HPDE6-E6E7 (cell line): ENCODE measurements around the gene NAPA.

Experiments
- DNase-seq: peaks from one replicate; pipeline ENCODE4 v3.0.0; 2011; ENCODE audit warnings: missing footprints; ENCODE audit errors: extremely low spot score

The NAPA gene

DNA sequence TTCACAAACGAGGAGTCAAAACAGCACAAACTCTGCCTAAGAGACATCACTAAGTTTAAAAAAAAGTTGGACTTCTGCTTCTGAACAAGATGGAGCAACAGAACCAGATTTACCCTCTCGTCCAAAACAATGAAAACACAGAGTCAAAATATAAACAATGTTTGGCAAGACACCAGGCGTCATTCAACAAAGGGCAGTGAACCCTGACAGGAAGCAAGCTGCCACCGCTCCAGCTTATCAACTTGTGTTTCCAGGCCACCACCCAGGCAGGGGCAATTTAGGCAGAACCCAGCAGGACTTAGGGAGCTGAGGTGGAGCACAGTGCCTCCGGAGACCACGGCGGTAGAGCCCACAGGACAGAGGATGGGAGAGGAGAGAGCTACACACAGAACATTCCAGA lies 8.6 kb upstream of the NAPA start:
- DNase-seq, result no peak

DNA sequence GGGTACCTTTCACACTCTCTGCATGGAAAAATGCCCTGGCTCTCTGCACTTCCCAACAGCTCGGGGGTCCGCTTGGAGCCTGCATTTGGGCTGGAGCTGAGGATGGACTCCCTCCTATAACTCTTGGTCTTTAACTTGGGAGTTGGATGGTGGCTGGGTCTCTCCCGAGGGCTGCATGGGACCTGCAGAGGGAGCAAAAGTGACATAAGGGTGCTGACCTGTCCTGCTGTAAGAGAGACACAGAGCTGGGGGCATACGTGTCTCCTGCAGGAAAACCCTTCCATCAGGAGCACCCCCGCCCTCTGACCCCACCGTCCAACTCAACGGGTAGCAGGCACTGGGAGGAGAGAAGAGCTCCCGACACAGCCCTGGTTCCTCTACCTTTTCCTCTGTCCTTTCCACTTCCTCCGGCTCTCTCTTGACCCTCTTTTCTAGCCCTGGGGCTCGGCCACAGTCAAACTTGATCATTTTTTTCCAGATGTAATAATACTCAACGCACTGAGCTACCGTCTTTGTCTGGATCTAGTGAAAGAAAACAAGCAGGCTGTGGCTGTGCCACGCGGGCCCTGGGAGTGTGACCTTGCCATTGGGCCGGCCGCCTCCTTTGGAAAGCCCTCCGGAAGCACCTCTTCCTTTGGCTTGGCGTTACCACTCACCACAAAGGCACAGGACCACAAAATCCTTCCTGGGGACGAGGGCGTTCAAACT lies 6.8 kb upstream of the NAPA start:
- no peak for DNase-seq

DNA sequence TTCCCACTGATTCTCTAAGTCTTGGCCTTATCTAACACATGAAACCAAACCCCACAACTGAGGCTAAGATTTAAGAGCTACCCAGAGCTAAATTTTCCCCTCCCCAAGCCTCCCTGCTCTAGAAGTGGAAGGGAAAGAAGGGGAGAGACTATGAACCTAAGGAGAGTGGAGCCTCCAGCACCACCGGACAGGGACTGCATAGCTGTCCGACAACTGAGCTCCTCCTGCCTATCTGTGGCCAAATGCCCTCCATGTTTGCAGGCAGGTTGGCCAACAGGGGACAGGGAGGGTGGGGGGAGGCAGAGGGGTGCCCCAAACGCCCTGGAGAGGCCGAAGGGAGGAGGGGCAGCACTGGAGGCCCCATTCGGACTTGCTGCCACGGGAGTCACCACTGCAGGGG lies 6.0 kb upstream of the NAPA start:
- DNase-seq, result no peak

DNA sequence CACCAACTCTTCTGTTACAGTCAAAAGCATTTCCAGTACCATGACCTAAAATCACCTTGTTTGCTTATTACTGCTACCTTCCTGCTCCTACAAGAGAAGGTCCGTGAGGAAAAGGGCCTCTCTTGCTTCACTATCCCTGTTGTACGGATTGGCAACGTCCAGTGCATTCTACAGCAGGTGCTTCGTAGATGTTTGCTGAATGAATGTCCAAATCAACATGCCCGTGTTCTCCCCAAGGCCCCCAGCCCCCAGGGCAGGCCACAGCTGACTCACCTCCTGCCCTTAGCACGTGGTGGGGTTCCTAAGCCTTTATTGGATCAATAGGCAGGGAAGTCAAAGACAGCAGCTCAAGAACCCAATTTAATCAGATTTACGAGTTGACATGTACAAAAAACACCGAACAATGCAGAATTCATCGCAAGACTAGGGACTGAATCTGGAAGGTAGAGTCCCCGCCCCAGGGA lies 5.5 kb upstream of the NAPA start:
- DNase-seq, result no peak

DNA sequence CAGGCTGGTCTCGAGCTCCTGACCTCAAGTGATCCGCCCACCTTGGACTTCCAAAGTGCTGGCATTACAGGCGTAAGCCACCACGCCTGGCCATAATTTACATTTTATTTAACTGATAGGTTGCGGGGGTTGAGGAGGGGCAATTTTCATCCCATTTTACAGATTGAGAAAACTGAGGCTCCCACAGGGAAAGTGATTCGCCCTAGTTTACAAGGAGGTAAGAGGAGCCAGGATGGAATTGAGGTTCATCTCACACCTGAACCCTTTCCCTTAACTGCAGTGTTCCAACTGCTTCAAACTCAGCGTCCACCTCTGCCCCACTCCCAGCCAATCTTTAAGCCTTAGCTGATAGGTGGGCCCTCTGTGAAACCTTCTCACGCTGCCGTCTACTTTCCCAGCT lies 4.0 kb upstream of the NAPA start:
- no peak for DNase-seq

DNA sequence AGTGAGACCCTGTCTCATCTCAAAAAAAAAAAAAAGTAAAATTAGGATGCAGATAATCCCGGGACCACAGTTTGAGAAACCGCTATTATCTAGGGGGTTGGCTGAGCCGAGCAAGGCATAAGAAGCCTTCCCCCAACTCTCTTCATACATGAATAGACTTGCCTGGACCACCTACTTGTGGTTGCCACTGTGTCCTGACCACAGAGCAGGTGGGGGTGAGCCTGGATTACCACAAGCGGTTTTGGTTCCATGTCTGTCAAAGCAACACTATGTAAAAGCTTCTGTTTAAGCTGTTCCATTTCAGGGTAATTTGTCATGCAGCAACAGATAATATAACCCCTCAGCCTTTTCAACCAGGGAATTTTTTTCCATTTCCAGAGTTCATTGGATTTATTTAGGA lies 3.3 kb upstream of the NAPA start:
- no peak for DNase-seq

DNA sequence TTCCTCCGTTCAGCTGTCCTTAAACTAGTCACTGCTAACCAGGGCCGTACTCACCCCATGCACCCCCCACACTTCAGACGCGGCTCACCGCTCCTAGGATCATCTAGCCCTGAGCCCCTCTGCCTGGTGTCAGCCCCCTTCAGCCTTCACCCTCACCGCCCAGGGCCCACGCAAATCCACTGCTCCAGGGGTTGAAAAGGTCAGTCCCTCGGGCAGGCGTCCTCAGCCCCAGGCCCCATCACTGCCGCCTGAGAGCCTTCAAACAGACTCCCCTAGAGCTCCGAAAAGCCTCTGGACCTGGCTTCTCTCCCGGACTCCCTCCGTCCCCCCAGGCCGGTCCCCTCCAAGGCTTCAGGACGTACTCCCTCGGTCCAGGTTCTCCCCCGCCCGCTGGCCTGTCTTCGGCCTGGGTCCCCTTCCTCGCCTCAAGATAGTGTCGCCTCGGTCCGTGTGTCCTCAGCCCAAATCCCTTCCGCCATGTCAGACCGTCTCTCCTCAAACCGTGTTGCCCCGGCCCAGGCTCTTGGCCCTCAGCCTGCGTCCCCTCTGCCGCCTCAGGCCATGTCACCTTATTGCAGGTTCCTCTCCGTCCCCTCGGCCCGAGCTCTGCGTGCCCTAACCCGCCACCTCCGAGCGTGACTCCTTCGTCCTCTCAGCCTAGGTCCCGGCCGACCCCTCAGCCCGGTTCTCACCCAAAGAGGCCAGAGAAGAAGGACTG lies 553 bp downstream of the NAPA start:
- DNase-seq, result no peak

DNA sequence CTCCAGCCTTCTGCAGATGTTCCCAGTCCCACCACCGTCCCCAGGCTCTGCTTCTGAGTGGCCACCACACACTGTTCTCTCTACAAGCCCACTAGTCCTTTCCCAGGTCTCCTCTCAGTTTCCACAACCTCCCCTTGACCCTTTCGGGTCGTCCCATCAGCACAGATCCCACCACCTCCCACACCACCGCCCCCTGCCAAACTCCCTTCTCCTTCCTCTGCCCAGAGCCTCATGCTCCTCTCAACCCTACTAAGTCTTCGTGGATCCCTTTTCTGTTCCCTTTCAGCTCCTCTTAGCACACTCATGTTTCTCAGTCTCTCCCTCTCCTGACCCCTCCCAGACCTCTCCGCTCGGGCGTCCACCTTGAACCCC lies 1.9 kb downstream of the NAPA start:
- no peak for DNase-seq

DNA sequence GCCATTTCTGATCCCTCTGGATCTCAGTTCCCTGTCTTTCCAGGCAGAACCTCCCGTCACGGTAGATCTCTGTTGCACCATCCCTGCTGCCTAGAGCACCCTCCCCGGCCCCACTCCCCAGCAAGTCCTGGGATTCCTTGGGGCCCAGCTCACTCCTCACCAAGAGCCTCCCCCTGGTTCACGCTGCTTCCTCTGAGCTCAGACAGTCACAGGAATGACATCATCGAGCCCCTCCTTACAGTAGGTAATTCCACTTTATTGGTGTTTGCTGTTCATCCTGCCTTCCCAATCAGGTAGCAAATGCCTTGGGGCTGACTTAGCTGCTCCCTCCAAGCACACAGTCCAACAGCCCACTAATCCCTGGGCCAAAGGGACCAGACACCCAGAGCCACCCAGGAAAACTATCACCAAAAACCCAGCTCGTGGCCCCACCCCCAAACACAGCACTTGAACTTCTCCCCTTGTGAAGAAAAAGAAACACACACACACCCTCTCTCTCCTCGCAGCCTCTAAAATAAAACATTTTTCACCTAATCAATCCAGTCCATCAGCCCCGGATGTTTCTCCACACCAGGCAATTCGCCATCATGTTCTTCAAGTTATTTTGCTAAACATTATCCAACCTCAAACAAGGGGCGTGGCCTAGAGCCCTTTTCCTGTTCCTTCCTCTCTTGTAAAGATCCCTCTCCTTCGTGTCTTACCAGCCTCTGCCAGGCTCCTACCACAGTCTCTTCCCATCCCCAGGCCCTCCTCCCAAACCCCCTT lies 2.5 kb downstream of the NAPA start:
- DNase-seq, result no peak

DNA sequence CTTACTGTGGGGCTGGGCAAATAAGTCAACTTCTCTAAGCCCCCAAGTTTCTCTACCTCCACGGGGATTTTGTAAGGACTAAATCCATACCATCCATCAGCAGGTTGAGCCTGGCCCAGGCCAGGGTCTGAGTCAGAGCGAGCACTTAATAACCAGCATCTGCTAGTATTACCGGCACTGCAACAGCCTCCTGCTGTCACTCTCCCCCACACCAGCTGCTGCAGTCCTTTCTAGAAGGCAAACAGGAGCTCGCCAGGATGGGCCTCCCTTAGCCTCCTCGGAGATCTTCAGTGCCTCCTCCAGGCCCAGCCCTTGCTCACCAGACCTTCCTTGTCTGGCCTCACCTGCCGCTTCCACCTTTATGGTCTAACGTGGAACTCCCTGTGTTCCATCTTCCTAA lies 3.2 kb downstream of the NAPA start:
- DNase-seq, result no peak

DNA sequence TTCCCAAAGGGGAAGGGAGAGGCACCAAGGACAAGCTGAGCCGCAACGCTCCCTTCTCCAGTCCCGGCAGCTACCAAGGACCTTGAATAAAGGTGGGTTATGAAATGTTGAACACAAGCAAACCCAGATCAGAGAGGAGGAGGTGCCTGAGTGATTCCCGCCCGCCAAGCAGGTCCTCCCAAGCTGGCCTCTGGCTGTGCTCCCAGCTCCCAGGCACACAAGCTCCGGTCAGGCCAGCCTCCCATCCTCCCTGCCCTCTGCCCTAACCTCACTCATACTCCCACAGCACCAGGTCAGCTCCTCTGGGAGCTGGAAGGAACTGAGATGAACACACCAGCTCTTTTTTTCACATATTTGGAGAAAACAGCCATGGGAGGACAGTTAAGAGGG lies 3.7 kb downstream of the NAPA start:
- DNase-seq, result no peak

DNA sequence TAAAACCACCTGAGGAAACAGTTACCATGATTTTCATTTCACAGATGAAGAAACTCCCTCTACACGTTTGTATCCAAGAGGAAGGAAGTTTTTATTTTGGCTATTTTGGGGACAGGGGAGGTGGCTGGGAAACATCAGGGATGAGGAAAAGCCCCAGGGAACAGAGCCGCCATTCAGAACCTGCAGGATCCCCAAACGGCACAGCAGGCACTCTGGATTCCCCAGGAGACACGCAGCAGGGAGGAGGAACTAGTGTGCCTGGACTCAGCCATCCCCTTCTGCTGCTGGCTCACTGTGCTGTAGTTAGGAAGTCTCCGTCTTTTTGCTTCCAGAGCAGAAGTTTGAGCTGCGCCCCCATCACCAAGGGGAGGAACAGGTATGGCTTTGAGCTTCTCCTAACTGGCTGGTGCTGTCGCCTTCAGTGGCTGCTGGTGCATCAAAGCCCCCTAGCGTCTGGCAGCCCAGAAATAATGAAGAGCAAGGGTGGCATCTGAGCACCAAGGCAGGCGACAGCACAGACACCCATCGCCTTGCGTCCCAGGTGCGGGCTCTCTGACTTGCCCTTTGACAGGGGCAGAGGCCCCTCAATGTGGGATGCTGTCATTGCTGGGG lies 4.2 kb downstream of the NAPA start:
- no peak for DNase-seq

DNA sequence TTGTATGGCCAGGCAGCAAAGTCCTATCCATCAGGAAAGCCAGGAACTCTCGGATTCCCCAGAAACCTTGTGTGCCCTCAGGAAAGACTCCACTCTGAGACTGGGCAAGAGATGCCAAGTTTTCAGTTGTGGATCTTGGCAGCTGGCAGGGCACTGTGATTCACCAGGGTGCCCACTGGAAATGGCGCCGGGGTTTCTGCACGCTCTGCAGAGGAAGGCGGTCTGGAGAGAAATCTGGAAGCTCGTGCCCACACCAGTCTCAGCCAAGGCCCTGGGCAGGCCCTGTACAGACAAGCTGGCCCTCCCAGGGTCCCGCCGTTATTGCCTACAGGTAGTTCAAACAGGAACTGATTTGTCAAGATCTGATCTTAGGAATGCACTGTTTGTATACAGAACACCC lies 4.9 kb downstream of the NAPA start:
- DNase-seq, result no peak

DNA sequence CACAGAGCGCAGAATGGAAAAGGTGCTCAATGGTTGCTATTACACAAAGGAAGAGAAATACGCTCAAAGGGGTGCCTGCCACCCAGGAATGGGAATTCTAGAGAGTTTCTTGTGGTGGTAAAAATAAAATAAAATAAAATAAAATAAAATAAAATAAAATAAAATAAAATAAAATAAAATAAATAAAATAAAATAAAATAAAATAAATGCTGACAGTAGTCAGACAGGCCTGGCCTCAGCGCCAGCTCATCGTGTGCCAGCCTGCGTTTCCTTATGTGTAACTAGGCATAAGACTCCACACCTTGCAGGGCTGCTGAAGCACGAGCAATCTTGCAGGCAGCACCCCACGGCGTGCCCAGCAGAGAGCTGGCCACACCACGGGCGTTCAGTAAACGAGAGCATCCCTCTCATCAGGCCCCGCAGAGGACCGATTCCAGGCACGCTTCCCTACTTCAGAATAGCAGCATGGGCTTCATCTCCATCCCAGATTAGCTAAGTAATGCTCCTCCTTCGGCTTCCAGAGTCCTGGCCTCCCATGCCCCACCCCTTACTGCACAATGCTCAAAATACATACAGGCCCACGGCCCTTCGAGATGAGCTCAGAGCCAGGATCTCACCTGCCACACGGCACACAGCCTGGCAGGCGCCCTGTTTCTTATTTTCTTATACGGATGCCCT lies 5.6 kb downstream of the NAPA start:
- no peak for DNase-seq

DNA sequence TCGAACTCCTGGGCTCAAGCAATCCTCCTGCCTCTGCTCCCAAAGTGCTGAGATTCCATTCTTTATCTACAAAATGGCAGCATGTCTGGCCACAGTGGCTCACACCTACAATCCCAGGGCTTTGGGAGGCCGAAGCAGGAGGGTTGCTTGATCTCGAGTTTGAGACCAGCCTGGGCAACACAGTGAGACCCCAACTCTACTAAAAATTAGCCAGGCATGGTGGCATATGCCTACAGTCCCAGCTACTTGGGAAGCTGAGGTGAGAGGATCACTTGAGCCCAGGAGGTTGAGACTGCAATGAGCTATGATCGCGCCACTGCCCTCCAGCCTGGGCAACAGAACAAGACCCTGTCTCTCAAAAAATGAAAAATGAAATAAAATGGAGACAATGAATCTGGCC lies 6.1 kb downstream of the NAPA start:
- DNase-seq, result no peak

DNA sequence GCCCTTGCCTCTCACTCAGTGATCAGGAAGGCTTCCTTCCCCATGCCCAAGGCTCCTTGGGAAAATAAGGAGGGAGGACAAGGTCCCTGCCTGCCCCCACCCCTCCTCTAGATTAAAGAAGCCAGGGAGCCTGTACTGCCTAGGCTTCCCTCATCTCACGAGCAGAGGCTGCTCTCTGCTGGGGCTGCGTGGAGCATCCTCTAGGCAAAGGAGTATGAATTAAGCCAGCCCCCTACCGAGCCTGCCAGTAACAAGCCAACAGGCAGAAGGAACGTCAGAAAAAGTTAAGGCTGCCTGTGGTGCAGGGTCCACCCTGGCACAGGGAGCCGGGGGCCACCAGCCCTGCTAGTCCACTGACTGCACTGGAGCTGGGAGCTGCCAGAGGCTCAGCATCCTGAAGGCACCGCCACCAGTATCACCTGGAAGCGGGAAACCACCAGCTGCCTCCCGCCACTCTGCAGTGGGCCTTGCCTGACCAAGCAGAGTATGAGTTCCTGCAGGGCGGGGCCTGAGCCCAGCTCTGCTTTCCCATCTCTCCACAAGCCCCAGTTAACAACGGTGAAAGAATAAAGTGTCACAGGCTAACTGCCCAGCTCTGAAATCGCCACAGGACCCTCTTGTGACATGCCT lies 6.8 kb downstream of the NAPA start:
- no peak for DNase-seq

DNA sequence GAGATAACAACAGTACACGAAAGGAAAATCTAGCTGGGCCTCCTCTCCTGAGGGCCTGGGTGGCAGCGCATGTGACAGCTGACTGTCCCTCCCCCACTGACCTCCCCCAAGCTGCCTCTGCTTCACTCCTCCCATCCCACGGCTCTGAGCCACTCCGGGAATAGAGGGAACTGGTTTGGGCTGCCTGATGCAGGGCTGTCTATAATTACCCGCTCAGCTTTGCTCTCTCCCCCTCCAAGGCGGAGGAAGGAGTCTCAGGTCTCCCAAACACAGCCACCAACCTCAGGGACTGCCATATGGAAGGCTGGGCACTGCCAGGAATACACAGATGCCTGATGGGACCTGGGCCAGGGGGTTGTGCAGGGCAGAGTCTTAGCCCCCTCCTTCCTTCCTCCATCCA lies 7.9 kb downstream of the NAPA start:
- no peak for DNase-seq

DNA sequence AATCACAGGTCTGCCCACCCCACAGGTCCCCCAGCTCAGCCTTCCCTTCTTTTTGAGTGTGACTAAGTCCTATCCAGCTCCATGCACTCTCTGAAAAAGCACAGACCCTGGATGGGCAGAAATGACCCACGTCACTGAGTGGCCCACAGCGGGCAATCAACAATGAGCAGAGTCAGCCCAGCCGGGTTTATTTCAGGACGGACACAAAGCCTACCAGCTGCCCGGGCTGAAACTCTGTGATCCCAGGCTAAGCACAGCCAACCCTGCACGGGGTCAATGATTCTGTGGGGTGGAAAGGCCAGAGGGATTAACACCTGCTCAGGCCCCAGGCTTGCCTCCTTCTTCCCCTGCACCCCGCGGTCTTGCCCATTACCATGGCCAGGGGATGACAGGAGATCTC lies 8.4 kb downstream of the NAPA start:
- no peak for DNase-seq

DNA sequence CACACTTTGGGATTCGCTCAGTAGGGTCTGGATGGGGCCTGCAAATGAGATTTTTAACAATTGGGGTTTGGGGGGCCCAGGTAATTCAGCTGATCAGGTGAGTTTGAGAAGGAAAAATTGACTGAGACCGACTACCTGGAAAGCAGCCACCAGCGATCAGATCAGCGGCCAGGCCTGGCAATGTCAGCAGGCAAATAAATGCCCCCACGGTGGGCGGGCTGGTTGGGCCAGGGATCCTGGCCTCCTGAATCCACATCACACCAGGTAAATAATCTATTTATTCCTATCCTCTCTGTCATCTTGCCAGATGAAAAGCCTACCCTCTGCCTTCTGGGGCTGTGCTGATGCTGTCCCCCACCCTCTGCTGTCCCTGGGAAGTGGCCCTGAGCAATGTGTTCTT lies 9.4 kb downstream of the NAPA start:
- no peak for DNase-seq

DNA sequence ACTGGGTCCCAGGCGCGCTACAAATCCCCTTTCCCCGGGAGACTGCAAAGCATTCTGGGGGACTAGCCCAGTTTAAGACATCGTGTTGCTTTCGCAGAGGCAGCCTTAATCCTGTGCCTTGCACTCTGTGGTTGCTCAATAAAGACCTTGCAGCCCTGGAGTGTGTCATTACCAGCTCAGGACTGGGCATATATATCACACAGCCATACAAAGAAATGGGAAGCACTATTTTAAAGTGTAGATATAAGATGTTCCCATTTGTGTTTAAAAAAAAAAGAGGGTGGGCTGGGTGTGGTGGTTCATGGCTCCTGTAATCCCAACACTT lies 11.1 kb downstream of the NAPA start:
- no peak for DNase-seq

DNA sequence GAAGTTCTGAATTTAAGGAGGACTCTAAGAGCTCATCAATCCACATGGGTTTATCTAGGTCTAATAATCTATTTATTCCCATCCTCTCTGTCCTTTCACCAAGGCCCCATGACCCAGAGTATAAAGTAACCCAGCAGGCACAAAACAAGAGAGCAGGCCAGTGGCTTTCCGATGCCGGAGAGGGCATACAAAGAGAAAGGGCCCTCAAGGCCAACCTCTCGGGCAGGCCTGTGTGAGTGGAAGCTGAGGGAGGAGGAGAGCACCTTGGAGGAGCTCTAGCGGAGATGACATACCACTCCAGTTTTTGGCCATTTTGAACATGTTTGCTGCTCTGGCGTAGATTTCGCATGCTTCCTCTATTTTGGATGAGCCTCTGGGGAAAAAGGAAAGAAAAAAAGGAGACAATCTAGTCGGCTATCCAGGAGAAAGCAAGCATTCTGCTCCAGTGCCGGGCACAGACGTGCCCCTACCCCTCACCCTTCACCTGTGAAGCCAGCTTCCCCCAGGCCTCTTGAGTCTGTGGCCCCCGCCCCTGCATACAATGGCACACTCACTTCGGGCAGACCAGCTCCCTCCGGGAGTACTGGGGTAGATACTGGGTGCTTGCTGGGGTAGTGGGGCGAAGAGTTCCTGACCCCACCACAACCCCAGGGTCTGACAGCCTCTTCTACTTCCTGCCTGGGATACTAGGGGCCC lies 11.6 kb downstream of the NAPA start:
- no peak for DNase-seq
